Hypothalamus (tissue), 51 donors: ENCODE results near the gene VNN1.
"Not testable (repeated sequence)": the region's sequence is repeated elsewhere in the genome, so short reads cannot be mapped to it uniquely, and the experiment has no call there.

ENCODE experiments used
- DNase-seq, 51 donors: peaks; one replicate each; lab custom pipeline; 2025; lab: John Stamatoyannopoulos, UW

The VNN1 gene

GRCh38 chr6:132675002-132675401, 38.9 kb downstream of the VNN1 start:
- DNase-seq, result no peak

- DNase-seq, result no peak
Measured at GRCh38 chr6:132673376-132674094, 40.3 kb downstream of the VNN1 start.

GRCh38 chr6:132671295-132671694, 42.6 kb downstream of the VNN1 start:
- DNase-seq, result no peak

- DNase-seq, result peak in 2 of 51 donors; percentile 2 to 27
Measured at GRCh38 chr6:132669690-132670291, 44.1 kb downstream of the VNN1 start.

GRCh38 chr6:132666118-132666517, 47.7 kb downstream of the VNN1 start:
- no peak for DNase-seq

GRCh38 chr6:132664309-132665034, 49.4 kb downstream of the VNN1 start:
- no peak for DNase-seq

GRCh38 chr6:132663661-132664060, 50.2 kb downstream of the VNN1 start:
- no peak for DNase-seq

- no peak for DNase-seq
Measured at GRCh38 chr6:132661906-132662305, 51.9 kb downstream of the VNN1 start.

GRCh38 chr6:132659082-132659481, 54.8 kb downstream of the VNN1 start, which contains the start of gene TAAR1:
Gene TAAR1 (minus strand): TSS chr6:132659182. CDS start chr6:132646003, 13,179 bp downstream.
- no peak for DNase-seq

GRCh38 chr6:132651062-132651461, 62.8 kb downstream of the VNN1 start:
- DNase-seq, result no peak

- no peak for DNase-seq
Measured at GRCh38 chr6:132650429-132650828, 63.4 kb downstream of the VNN1 start.

GRCh38 chr6:132648828-132649227, 65.0 kb downstream of the VNN1 start:
- no peak for DNase-seq

GRCh38 chr6:132648356-132648755, 65.5 kb downstream of the VNN1 start:
- DNase-seq, result no peak

- no peak for DNase-seq
Measured at GRCh38 chr6:132643547-132643946, 70.3 kb downstream of the VNN1 start.

- not testable (repeated sequence) for DNase-seq
Measured at GRCh38 chr6:132637135-132637534, 76.7 kb downstream of the VNN1 start.

GRCh38 chr6:132635906-132636305, 77.9 kb downstream of the VNN1 start:
- not testable (repeated sequence) for DNase-seq

- not testable (repeated sequence) for DNase-seq
Measured at GRCh38 chr6:132635288-132635687, 78.6 kb downstream of the VNN1 start.

- no peak for DNase-seq
Measured at GRCh38 chr6:132634796-132635195, 79.1 kb downstream of the VNN1 start.

- no peak for DNase-seq
Measured at GRCh38 chr6:132633362-132633761, 80.5 kb downstream of the VNN1 start.
